ENCODE results near the gene TNFSF8. TPM values are rescaled to one million over a fixed set of nuclear protein-coding genes. Genes with fewer than 3 reads are reported as not detected.

Gene TNFSF8
- total RNA-seq, 1 donor from 2014 or later = 0.19 TPM

DNA sequence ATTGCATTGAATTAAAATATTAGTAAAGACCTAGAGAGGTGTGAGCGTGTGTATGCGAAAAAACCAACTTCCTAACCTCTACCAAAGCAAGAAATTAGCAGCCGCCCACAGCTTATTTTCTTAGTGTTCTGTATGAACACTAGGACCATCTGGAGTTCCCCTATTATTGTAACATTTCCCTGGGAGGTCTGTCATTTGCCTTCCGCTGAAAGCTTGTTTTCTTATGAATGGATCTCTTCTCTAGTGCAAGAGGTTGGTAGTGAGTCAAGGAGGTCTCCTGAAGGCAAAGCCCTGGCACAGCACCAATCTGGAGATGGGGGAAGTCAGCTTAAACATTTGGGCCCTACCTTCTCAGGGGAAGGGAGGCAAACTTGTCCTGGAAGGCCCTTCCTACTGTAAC lies 10.8 kb downstream of the TNFSF8 start:
- Mint-ChIP-seq H3K4me3 (no peak overlapping the region), H3K27me3 (peaks cover 6% of the 10 kb centered on the region), H3K4me1 (ENCODE audit: unreplicated experiment) (no peaks in the 10 kb centered on the region), H3K27ac (no peak overlapping the region), H3K36me3 (no peaks in the 10 kb centered on the region), H3K9me3 (no peaks in the 10 kb centered on the region)
- DNase-seq (ENCODE audit: extremely low spot score, unreplicated experiment) = no peak
- TF ChIP-seq CTCF (conservative IDR thresholded peaks at IDR 0.05) = no peak

DNA sequence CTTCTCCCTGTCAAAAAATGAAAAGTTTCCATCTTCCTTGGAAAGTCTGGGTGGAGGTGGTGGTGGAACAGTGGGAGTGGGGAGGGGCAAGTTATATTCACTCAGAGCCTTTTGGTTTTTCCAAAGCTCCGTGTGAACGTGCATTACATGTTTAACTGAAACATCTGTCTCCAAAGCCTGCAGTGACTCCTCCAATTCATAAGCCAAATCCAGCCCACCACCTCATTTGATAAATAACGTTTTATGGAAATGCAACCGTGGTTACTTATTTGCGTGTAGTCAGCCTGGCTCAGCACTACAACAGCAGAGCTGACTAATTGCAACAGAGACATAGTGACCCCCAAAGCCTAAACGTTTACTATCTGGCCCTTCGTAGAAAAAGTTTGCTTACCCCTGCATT lies 13.9 kb downstream of the TNFSF8 start:
- H3K4me1 Mint-ChIP-seq (ENCODE audit: unreplicated experiment) = no peaks in the 10 kb centered on the region
- no peak overlapping the region for H3K4me3 Mint-ChIP-seq
- no peak for TF ChIP-seq CTCF (conservative IDR thresholded peaks at IDR 0.05)
- no peak for DNase-seq (ENCODE audit: extremely low spot score, unreplicated experiment)
- no peaks in the 10 kb centered on the region for H3K36me3 Mint-ChIP-seq
- peaks cover 3% of the 10 kb centered on the region for H3K27me3 Mint-ChIP-seq
- no peaks in the 10 kb centered on the region for H3K9me3 Mint-ChIP-seq
- no peak overlapping the region for H3K27ac Mint-ChIP-seq

DNA sequence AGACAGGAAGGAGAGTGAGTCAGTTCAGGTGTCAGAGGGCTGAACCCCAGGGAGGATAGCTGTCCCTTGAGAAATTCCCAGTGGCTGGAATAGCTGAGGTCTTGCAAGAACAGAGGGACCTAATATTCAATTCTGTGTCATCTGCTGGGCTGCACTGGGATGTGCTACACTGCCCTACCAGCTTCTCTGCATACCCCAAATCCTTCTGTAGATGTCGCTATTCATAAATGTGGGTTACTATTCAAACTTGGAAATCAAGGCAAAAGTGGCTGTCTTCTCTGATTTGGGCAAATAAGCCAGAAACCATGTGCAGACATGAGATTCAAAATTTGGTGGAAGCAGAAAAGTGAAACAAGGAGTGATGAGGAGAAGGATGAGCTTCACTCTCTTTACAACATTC lies 16.3 kb downstream of the TNFSF8 start:
- Mint-ChIP-seq H3K4me1 (ENCODE audit: unreplicated experiment) (peaks cover 6% of the 10 kb centered on the region), H3K36me3 (no peaks in the 10 kb centered on the region), H3K27ac (no peak overlapping the region), H3K9me3 (no peaks in the 10 kb centered on the region), H3K4me3 (no peak overlapping the region), H3K27me3 (peaks cover 3% of the 10 kb centered on the region)
- no peak for DNase-seq (ENCODE audit: extremely low spot score, unreplicated experiment)
- no peak for TF ChIP-seq CTCF (conservative IDR thresholded peaks at IDR 0.05)

GRCh38 chr9:114913656-114914055 lies 16.7 kb downstream of the TNFSF8 start:
- H3K27me3 Mint-ChIP-seq = peaks cover 3% of the 10 kb centered on the region

GRCh38 chr9:114913217-114913616 lies 17.2 kb downstream of the TNFSF8 start:
- Mint-ChIP-seq H3K27ac (no peak overlapping the region), H3K27me3 (peaks cover 3% of the 10 kb centered on the region), H3K4me3 (no peak overlapping the region), H3K4me1 (ENCODE audit: unreplicated experiment) (peaks cover 15% of the 10 kb centered on the region), H3K9me3 (no peaks in the 10 kb centered on the region), H3K36me3 (no peaks in the 10 kb centered on the region)
- DNase-seq (ENCODE audit: extremely low spot score, unreplicated experiment) = no peak
- no peak for TF ChIP-seq CTCF (conservative IDR thresholded peaks at IDR 0.05)

More at GRCh38 chr9:114913656-114914055, 16.7 kb downstream of the TNFSF8 start:
- peaks cover 11% of the 10 kb centered on the region for H3K4me1 Mint-ChIP-seq (ENCODE audit: unreplicated experiment)
- TF ChIP-seq CTCF (conservative IDR thresholded peaks at IDR 0.05) = no peak
- no peak overlapping the region for H3K4me3 Mint-ChIP-seq
- DNase-seq (ENCODE audit: extremely low spot score, unreplicated experiment) = no peak
- H3K27ac Mint-ChIP-seq = no peak overlapping the region
- no peaks in the 10 kb centered on the region for H3K36me3 Mint-ChIP-seq
- H3K9me3 Mint-ChIP-seq = no peaks in the 10 kb centered on the region
